ENCODE results near the gene ABL1.

The ABL1 gene

GRCh38 chr9:130867556-130867955 is 32.5 kb downstream of the ABL1 start:
- no peak overlapping the region for H3K4me3 ChIP-seq (ENCODE audit: low read depth, low read length)
- TF ChIP-seq CTCF (IDR thresholded peaks at IDR 0.05; ENCODE audit: low read depth, low read length), result no peak
- no peaks in the 10 kb centered on the region for H3K9me3 ChIP-seq
- no peaks in the 10 kb centered on the region for H3K27me3 ChIP-seq
- H3K36me3 ChIP-seq, result peaks cover 40% of the 10 kb centered on the region
- no peak for DNase-seq
- peaks cover 8% of the 10 kb centered on the region for H3K4me1 ChIP-seq

GRCh38 chr9:130868230-130868629 is 33.2 kb downstream of the ABL1 start:
- Histone ChIP-seq H3K9me3 (no peaks in the 10 kb centered on the region), H3K4me3 (ENCODE audit: low read depth, low read length) (no peak overlapping the region), H3K27me3 (no peaks in the 10 kb centered on the region), H3K36me3 (peaks cover 41% of the 10 kb centered on the region), H3K4me1 (peaks cover 8% of the 10 kb centered on the region)
- TF ChIP-seq CTCF (IDR thresholded peaks at IDR 0.05; ENCODE audit: low read depth, low read length), result no peak
- DNase-seq, result no peak

GRCh38 chr9:130869250-130869649 is 34.2 kb downstream of the ABL1 start:
- Histone ChIP-seq H3K4me1 (peaks cover 8% of the 10 kb centered on the region), H3K4me3 (ENCODE audit: low read depth, low read length) (no peak overlapping the region), H3K9me3 (no peaks in the 10 kb centered on the region), H3K27me3 (no peaks in the 10 kb centered on the region), H3K36me3 (peaks cover 42% of the 10 kb centered on the region)
- DNase-seq, result peak; percentile 72
- no peak for TF ChIP-seq CTCF (IDR thresholded peaks at IDR 0.05; ENCODE audit: low read depth, low read length)

GRCh38 chr9:130870491-130871381 is 35.7 kb downstream of the ABL1 start:
- Histone ChIP-seq H3K27me3 (no peaks in the 10 kb centered on the region), H3K9me3 (no peaks in the 10 kb centered on the region), H3K36me3 (peaks cover 46% of the 10 kb centered on the region), H3K4me1 (peaks cover 8% of the 10 kb centered on the region), H3K4me3 (ENCODE audit: low read depth, low read length) (no peak overlapping the region)
- TF ChIP-seq CTCF (IDR thresholded peaks at IDR 0.05; ENCODE audit: low read depth, low read length), result no peak
- DNase-seq, result no peak

- Histone ChIP-seq H3K4me1 (peaks cover 8% of the 10 kb centered on the region), H3K9me3 (no peaks in the 10 kb centered on the region), H3K4me3 (ENCODE audit: low read depth, low read length) (no peak overlapping the region), H3K27me3 (no peaks in the 10 kb centered on the region), H3K36me3 (peaks cover 45% of the 10 kb centered on the region)
- no peak for TF ChIP-seq CTCF (IDR thresholded peaks at IDR 0.05; ENCODE audit: low read depth, low read length)
- no peak for DNase-seq
Measured at GRCh38 chr9:130871395-130872062, 36.5 kb downstream of the ABL1 start.

GRCh38 chr9:130872093-130872492 is 37.0 kb downstream of the ABL1 start:
- no peak for TF ChIP-seq CTCF (IDR thresholded peaks at IDR 0.05; ENCODE audit: low read depth, low read length)
- DNase-seq, result no peak
- peaks cover 8% of the 10 kb centered on the region for H3K4me1 ChIP-seq
- H3K4me3 ChIP-seq (ENCODE audit: low read depth, low read length), result no peak overlapping the region
- no peaks in the 10 kb centered on the region for H3K9me3 ChIP-seq
- H3K36me3 ChIP-seq, result peaks cover 46% of the 10 kb centered on the region
- no peaks in the 10 kb centered on the region for H3K27me3 ChIP-seq

All from BE2C (cell line).